ENCODE data around the gene CFAP97D2.
"Not testable (repeated sequence)": the region's sequence is repeated elsewhere in the genome, so short reads cannot be mapped to it uniquely, and the experiment has no call there.

The CFAP97D2 gene

DNA sequence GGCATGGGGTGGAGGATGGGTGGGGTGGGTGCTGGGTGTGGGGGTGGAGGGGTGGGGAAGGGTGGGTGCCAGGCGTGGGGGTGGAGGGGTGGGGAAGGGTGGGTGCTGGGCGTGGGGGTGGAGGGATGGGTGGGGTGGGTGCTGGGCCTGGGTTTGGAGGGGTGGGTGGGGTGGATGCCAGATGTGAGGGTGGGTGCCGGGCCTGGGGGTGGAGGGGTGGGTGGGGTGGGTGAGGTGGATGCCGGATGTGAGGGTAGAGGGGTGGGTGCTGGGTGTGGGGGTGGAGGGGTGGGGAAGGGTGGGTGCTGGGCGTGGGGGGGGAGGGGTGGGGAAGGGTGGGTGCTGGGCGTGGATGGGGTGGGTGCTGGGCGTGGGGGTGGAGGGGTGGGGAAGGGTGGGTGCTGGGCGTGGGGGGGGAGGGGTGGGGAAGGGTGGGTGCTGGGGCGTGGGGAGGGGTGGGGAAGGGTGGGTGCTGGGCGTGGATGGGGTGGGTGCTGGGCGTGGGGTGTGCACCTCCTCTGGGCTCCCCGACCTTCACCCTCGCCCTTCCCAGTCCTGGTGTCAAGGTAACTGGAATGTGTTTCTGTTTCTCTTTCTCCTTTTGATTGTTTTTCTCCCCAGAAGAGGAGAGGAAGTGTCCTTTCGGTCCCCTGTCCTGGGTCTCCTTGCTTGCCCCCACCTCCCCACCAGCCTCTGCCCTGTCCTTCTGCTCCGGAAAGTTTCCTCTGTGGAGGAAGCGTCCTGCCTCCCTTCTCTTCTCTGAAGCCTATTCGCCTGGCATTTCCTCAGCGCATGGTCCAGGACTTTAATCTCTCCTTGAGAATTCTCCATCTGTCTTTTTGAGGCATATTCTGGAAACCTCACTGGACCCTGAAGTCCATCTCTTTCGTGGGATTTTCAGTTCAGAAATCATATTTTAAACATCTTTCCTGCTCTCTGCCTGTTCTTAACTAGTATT lies 22.9 kb upstream of the CFAP97D2 start:
- in situ Hi-C loops (cut with HindIII; ENCODE audit: low pct_unique_long_range_greater_than_20kb, low sequenced_read_pairs) = no loop called here
- TF ChIP-seq JUND (IDR thresholded peaks at IDR 0.05; ENCODE audit: low read depth) = no peak
- DNase-seq (ENCODE audit: low read depth in 1 of 2, low spot score in 1 of 2) = no peak

DNA sequence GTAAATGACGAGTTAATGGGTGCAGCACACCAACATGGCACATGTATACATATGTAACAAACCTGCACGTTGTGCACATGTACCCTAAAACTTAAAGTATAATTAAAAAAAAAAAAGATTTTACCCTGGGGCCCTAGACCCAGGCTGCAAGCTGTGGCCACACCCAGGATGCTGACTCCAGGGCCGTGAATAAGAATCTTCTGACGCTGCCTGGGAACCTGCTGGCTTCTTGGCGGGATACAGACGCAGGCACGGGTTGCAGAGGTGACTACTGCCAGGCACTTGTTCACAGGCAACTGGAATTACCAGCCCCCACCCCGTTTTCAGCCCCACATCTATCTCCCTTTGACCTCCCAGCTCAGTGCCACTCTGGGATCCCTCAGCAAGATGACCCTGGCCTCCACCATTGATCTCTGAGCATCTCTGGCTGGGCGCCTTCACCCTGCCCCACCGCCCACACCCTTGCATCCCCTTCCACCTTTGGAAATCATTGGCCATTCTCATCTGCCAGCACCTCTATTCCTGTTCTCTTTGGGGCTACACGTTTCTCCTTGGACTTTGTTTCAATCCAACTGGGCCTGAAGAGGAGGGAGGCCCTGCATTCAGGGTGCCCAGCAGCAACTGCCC lies 21.1 kb upstream of the CFAP97D2 start:
- DNase-seq (ENCODE audit: low read depth in 1 of 2, low spot score in 1 of 2) = no peak
- no peak for TF ChIP-seq JUND (IDR thresholded peaks at IDR 0.05; ENCODE audit: low read depth)
- in situ Hi-C loops (cut with HindIII; ENCODE audit: low pct_unique_long_range_greater_than_20kb, low sequenced_read_pairs) = no loop called here

DNA sequence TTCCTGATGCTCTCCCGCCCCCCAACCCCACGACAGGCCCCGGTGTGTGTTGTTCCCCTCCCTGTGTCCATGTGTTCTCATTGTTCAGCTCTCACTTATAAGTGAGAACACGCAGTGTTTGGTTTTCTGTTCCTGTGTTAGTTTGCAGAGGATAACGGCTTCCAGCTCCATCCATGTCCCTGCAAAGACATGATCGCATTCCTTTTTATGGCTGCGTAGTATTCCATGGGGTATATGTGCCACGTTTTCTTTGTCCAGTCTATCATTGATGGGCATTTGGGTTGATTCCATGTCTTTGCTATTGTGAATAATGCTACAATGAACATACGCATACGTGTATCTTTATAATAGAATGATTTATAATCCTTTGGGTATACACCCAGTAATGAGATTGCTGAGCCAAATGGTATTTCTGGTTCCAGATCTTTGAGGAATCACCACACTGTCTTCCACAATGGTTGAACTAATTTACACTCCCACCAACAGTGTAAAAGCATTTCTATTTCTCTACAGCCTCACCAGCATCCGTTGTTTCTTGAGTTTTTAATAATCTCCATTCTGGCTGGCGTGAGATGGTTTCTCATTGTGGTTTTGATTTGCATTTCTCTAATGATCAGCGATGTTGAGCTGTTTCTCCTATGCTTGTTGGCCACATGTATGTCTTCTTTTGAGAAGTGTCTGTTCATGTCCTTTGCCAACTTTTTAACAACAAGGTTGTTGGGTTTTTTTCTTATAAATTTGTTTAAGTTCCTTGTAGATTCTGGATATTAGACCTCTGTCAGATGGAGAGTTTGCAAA lies 20.0 kb upstream of the CFAP97D2 start:
- in situ Hi-C loops (cut with HindIII; ENCODE audit: low pct_unique_long_range_greater_than_20kb, low sequenced_read_pairs); DNase-seq (ENCODE audit: low read depth in 1 of 2, low spot score in 1 of 2): not testable (repeated sequence)

DNA sequence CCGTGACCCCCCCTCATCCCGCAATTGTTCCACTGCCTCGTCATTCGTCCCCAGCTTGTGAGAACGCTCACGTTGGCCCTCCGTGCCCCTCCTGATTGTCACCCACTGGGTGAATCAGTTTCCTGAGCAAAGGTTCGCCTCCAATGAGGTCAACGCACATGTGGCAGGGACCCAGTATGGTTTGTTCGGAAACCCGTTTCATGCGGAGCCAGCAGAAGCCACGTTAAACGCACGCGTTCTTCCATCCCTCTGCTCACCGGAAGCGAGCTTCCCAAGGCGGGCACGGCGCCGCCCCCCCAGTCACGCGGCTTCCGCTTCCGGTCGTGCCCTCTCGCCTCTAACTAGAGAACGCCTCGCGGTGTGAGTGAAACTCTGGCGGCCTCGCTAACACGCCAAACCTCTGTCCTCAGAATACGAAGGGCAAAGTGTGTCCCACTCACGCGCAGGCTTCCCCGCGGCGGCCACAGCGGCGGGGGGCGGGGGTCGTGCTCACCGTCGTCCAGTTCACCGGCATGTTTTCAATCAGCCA lies 18.0 kb upstream of the CFAP97D2 start:
- TF ChIP-seq JUND (IDR thresholded peaks at IDR 0.05; ENCODE audit: low read depth) = no peak
- in situ Hi-C loops (cut with HindIII; ENCODE audit: low pct_unique_long_range_greater_than_20kb, low sequenced_read_pairs) = no loop called here
- DNase-seq (ENCODE audit: low read depth in 1 of 2, low spot score in 1 of 2) = no peak

DNA sequence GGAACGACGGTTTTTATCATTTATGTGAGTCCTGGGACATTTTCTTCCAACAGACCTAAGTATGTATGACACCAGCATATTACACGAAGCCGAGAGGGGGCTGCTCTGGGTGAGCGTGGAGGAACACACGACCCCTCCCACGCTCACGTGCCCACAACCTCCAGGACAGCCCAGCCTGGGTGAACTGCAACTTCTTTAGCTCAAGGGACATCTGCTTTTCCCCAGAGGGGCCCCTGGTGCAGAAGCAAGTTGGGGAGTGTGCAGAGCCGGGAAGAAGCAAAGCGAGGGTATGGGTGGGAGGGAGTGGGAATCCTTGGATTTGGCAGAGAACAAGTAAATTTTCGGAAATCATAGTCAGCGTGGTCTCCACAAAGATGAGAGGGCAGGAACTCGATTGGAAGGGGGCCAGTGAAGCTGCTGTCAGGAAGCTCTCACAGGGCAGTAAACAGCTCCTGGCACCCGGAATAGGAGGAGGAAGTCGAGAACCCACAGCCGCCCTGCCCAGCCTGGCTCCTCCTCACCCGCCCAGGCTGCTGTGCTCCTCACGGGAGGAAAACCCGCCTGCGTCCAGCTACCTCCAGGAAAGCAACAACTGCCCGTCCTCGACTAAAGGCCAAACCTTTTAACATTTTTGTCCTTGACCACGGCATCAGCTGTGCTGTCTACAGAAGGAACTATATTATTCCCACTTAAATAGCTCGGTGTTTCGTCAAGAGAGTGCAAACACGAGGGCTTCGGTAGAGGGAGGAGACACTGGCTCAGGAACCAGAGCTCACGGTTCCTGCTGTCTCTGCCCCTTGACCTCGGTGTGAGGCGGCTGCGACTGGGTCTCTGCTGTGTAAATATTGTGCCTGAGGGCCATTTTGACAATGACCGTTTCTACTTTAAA lies 17.2 kb upstream of the CFAP97D2 start:
- in situ Hi-C loops (cut with HindIII; ENCODE audit: low pct_unique_long_range_greater_than_20kb, low sequenced_read_pairs) = no loop called here
- no peak for TF ChIP-seq JUND (IDR thresholded peaks at IDR 0.05; ENCODE audit: low read depth)
- DNase-seq (ENCODE audit: low read depth in 1 of 2, low spot score in 1 of 2) = peak in 1 of 2 experiments; percentile 44

DNA sequence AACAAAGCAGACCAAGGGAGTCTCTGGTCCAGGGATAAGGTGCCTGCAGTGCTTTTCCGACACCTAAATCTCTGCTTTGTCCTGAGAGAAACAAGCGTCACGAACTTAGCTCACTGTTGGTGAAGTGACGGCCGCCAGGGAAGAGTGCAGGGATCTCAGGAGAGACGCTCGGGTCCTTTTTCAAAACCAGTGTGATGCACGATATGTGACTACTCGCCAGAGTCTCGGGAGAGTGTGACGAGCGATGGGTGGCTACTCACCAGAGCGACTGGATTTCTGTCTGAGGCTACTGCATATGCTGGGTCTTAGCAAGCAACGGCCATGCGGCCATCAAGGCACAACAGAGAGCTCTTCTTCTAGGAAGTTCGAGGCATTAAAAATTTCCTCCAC lies 16.5 kb upstream of the CFAP97D2 start:
- DNase-seq (ENCODE audit: low read depth in 1 of 2, low spot score in 1 of 2) = no peak
- no peak for TF ChIP-seq JUND (IDR thresholded peaks at IDR 0.05; ENCODE audit: low read depth)

DNA sequence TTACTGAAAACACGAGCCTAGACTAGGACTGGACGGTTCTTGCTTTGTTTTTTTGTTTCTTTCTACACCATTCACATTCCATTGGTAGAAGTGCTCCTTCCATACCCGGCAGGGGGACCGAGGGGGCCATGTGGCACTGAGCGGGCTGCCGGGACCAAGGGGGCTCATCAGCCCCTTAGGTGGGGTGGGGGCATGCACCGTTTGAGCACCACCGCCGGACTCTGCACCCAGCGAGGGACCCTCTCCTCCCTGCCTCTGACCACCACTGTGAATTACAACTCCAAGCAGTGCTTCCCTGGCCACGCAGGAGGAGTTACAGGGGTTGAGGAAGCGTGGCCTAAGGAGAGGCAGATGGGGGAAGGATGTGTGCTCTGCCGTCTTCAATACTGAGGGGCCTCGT lies 15.0 kb upstream of the CFAP97D2 start:
- TF ChIP-seq JUND (IDR thresholded peaks at IDR 0.05; ENCODE audit: low read depth) = no peak
- DNase-seq (ENCODE audit: low read depth in 1 of 2, low spot score in 1 of 2) = no peak
- in situ Hi-C loops (cut with HindIII; ENCODE audit: low pct_unique_long_range_greater_than_20kb, low sequenced_read_pairs) = no loop called here

More for the DNA sequence above, 16.5 kb upstream of the CFAP97D2 start:
- in situ Hi-C loops (cut with HindIII; ENCODE audit: low pct_unique_long_range_greater_than_20kb, low sequenced_read_pairs) = no loop called here

DNA sequence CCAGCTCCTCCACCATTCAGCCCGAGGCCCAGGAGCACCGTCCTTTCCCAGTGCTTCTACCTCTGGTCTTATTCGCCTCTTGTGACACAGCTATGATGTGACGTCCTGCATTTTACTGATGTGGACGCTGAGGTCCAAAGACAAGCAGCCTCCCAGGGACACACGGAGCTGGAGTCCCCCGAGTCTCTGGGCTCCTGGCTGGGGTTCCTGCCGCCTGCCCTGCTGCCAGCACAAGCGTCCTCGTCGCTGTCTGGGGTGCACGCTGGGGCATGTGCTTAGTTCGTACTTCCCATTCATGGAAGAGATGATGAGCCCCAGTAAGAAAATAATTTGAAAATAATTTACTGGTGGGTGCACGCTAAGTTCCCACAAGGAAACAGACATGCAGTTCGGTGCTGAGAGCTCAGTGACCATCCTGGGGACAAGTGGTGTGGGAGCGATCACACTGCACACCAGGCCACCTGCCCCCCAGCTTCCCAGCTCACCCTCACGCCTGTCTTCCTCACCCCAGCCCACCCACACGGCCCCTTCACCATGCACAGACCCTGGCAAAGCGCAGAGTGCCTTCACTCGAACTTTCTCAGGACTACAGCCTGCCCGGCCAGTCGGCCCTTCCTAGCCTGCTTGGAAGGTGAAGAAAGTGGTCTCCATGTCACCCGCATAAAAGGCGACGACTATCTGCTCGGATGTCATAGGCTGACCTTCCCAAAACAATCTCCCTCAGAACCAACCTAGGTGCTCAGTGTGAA lies 14.2 kb upstream of the CFAP97D2 start:
- no peak for TF ChIP-seq JUND (IDR thresholded peaks at IDR 0.05; ENCODE audit: low read depth)
- in situ Hi-C loops (cut with HindIII; ENCODE audit: low pct_unique_long_range_greater_than_20kb, low sequenced_read_pairs) = no loop called here
- DNase-seq (ENCODE audit: low read depth in 1 of 2, low spot score in 1 of 2) = no peak

DNA sequence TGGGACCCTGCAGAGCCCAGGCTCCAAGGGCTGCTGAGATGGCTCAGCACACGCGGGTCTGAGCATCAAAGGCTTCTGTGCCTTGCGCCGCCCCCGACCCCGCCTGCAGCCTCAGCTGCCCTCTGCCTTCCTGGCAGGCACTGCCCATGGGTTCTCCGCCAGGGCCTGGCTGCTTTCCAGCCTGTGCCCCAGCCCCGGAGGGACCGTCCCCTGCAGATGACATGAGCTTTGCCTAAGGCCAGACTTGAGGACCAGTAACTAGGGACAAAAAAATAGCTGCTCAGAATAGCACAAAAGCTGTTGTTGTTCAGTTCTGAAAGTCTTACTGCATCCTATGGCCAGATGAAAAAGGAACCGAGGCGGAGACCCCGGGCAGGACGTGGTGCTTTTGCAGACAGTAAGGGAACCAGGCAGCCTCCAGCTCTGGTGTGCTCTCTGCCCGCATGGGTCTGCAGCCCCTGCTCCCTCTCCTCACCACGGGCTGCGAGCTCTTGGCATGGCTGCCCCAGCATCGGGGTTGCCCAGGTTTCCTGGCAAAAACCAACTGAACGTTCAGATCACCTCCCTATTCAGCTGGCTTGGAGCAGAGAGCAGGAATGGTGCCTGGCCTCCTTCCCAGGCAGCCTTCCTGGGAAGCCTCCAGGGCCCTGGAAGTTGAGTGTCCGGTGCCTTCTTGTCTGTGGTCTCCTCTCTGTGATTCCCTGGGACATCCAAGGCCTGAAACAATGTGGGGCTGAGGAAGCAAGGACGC lies 12.5 kb upstream of the CFAP97D2 start:
- in situ Hi-C loops (cut with HindIII; ENCODE audit: low pct_unique_long_range_greater_than_20kb, low sequenced_read_pairs) = no loop called here
- TF ChIP-seq JUND (IDR thresholded peaks at IDR 0.05; ENCODE audit: low read depth) = no peak
- DNase-seq (ENCODE audit: low read depth in 1 of 2, low spot score in 1 of 2) = no peak

DNA sequence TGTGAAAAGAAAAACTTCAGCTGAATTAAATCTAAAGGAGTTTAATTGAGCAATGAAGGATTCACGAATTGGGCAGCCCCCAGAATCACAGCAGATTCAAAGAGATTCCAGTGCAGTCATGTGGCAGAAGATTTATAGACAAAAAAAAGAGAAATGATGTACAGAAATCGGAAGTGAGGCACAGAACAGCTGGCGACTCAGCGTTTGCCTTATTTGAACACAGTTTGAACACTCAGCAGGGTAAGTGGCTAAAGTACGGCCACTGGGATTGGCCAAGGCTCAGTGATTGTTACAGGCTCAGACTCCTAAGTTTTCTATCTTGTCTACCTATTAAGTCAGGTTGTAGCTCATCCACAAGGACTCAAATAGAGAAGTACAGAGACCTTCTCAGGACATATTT lies 11.6 kb upstream of the CFAP97D2 start:
- no peak for DNase-seq (ENCODE audit: low read depth in 1 of 2, low spot score in 1 of 2)
- TF ChIP-seq JUND (IDR thresholded peaks at IDR 0.05; ENCODE audit: low read depth) = no peak
- in situ Hi-C loops (cut with HindIII; ENCODE audit: low pct_unique_long_range_greater_than_20kb, low sequenced_read_pairs) = no loop called here
